Esophagus squamous epithelium (tissue), 4 donors: ENCODE results near the gene BNC1.

Experiments
- POLR2A ChIP-seq, 4 donors: fragments of 450-650 bp; IDR thresholded peaks; one replicate each; pipeline ENCODE4 v1.6.1; 2017; ENCODE audit warnings: antibody characterized with exemption in 4 of 4, mild to moderate bottlenecking in 4 of 4, moderate library complexity in 3 of 4
- TF ChIP-seq, protein P1 (sequence below), 6 experiments: fragments of 450-650 bp in 4 of 6; fragments of 200-600 bp in 2 of 6; sonication (generic) in 2 of 6; IDR thresholded peaks; one replicate each; pipeline ENCODE4 v1.5.1; 2016 to 2019; ENCODE audit warnings: antibody characterized with exemption in 6 of 6, mild to moderate bottlenecking in 4 of 6, moderate library complexity in 4 of 6

DNA sequence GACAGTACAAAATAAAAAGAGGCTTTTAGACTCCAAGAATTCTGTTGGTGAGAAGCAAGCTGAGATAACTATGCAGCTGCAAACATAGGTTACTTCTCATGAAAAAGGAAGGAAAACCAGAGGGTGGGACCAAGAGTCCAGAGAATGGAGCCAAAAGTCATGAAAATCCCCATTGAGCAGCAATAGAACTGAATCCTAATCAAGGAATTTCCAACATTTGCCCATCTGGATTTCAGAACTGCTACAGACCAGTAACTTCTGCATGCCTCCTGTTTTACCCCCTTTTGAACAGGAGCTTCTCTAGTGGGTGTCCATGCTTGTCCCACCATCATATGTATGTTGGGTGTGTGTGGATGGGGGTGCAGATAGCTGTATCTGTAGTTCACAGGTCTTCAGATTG is 33.6 kb upstream of the BNC1 start:
- TF ChIP-seq, protein P1, sequence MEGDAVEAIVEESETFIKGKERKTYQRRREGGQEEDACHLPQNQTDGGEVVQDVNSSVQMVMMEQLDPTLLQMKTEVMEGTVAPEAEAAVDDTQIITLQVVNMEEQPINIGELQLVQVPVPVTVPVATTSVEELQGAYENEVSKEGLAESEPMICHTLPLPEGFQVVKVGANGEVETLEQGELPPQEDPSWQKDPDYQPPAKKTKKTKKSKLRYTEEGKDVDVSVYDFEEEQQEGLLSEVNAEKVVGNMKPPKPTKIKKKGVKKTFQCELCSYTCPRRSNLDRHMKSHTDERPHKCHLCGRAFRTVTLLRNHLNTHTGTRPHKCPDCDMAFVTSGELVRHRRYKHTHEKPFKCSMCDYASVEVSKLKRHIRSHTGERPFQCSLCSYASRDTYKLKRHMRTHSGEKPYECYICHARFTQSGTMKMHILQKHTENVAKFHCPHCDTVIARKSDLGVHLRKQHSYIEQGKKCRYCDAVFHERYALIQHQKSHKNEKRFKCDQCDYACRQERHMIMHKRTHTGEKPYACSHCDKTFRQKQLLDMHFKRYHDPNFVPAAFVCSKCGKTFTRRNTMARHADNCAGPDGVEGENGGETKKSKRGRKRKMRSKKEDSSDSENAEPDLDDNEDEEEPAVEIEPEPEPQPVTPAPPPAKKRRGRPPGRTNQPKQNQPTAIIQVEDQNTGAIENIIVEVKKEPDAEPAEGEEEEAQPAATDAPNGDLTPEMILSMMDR (IDR thresholded peaks at IDR 0.05), result no peak
- no peak for TF ChIP-seq POLR2A (IDR thresholded peaks at IDR 0.05)
